SK-N-MC (cell line): Measurements from ENCODE around the gene SGTA.

Experiments used
- DNase-seq: peaks from one replicate; pipeline ENCODE4 v3.0.0-alpha.2; 2011; ENCODE audit warnings: low read depth, low spot score
- H3K27ac ChIP-seq: fragments of 200-600 bp; sonication (generic); 2 replicates; pipeline ENCODE4 v1.5.1; 2016; ENCODE audit warnings: mixed run types
- H3K36me3 ChIP-seq: fragments of 200-600 bp; sonication (generic); 2 replicates; pipeline ENCODE4 v1.6.1; 2017; ENCODE audit warnings: antibody characterized with exemption, low read length, mixed read lengths; ENCODE audit not compliant: insufficient read depth
- H3K4me3 ChIP-seq: fragments of 200-600 bp; sonication (generic); 2 replicates; pipeline ENCODE4 v1.5.1; 2016
- H3K9ac ChIP-seq: fragments of 200-600 bp; sonication (generic); 2 replicates; pipeline ENCODE4 v1.8.0; 2017; ENCODE audit warnings: mixed run types, mixed read lengths; ENCODE audit not compliant: insufficient read length
- H3K9me3 ChIP-seq: fragments of 200-600 bp; sonication (generic); 2 replicates; pipeline ENCODE4 v1.6.1; 2017; ENCODE audit warnings: low read depth, mild to moderate bottlenecking, antibody characterized with exemption, low read length, moderate library complexity, mixed read lengths
- EZH2 ChIP-seq: fragments of 200-600 bp; sonication (generic); IDR thresholded peaks from one replicate; pipeline ENCODE4 v1.6.1; 2017; ENCODE audit warnings: antibody characterized with exemption
- FOXP2 ChIP-seq: optimal IDR thresholded peaks from 2 replicates; pipeline ENCODE3; 2011; ENCODE audit warnings: mild to moderate bottlenecking, moderate library complexity; ENCODE audit not compliant: insufficient read depth; ENCODE audit errors: extremely low read length, control extremely low read depth
- POLR2AphosphoS5 ChIP-seq: IDR thresholded peaks from 2 replicates; pipeline ENCODE4 v1.6.1; 2012; ENCODE audit warnings: mild to moderate bottlenecking, low read depth, low read length, borderline replicate concordance

Gene SGTA

GRCh38 chr19:2711875-2712205, 71.2 kb downstream of the SGTA start:
- Histone ChIP-seq H3K9ac (no peak overlapping the region), H3K36me3 (no peaks in the 10 kb centered on the region), H3K4me3 (no peak overlapping the region), H3K27ac (no peak overlapping the region), H3K9me3 (no peaks in the 10 kb centered on the region)
- DNase-seq = no peak
- TF ChIP-seq FOXP2 = no peak
- TF ChIP-seq EZH2 = no peak
- TF ChIP-seq POLR2AphosphoS5 = no peak

- no peaks in the 10 kb centered on the region for H3K36me3 ChIP-seq
- DNase-seq = no peak
- H3K27ac ChIP-seq = no peak overlapping the region
- no peaks in the 10 kb centered on the region for H3K9me3 ChIP-seq
- no peak overlapping the region for H3K9ac ChIP-seq
- H3K4me3 ChIP-seq = no peak overlapping the region
- TF ChIP-seq EZH2 (no peak), POLR2AphosphoS5 (no peak), FOXP2 (no peak)
Measured at GRCh38 chr19:2711172-2711874, 71.8 kb downstream of the SGTA start.

- TF ChIP-seq FOXP2 = no peak
- no peak for TF ChIP-seq EZH2
- TF ChIP-seq POLR2AphosphoS5 = no peak
- H3K9ac ChIP-seq = no peak overlapping the region
- H3K27ac ChIP-seq = no peak overlapping the region
- no peak for DNase-seq
- no peaks in the 10 kb centered on the region for H3K36me3 ChIP-seq
- H3K4me3 ChIP-seq = no peak overlapping the region
- H3K9me3 ChIP-seq = no peaks in the 10 kb centered on the region
Measured at GRCh38 chr19:2706251-2706650, 76.8 kb downstream of the SGTA start.
